ENCODE measurements around the gene HOXD9. TPM values are rescaled to one million over a fixed set of nuclear protein-coding genes. Genes with fewer than 3 reads are reported as not detected.

HOXD9 gene
- total and polyA plus RNA-seq, 2 of the 8 experiments (the other 6 are each of a cell fraction or from before 2014, with no cell fraction given), result not detected

DNA sequence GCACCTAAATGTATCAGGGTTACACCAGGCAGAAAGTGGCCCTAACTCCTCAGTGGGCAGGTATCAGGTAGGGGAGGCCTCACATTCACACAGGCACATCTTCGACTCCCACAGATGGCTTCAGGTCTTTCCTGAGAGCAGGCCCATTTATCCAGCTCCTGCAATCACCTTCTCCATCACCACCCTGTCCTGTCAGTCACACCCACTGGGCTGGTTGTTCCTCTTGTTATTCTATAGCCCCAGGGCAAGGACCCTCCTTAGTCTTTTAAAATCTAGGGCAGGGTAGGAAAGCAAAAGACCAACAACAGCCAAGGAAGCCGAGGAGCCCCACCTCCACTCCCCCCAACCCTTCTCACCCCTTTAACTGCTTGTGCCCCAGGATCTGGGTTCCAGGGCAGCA lies 19.8 kb downstream of the HOXD9 start:
- H4K91ac ChIP-seq (replicated peaks; ENCODE audit: insufficient read length, low read length), result no peak overlapping the region
- ChIA-PET POLR2A (ENCODE audit: partially characterized antibody) (no interaction called here), CTCF (ENCODE audit: partially characterized antibody) (interaction anchor here (0.6 to 10.0 kb wide), 8 partner anchors 11 to 979 kb away, joined by 3 to 119 read pairs (median 10); partner anchors contain the start of gene HOXD8)
- no peak for TF ChIP-seq CHD2 (IDR thresholded peaks at IDR 0.05; ENCODE audit: low read length)
- no peak for TF ChIP-seq TBP (IDR thresholded peaks at IDR 0.05; ENCODE audit: low read depth, low read length)

More for the DNA sequence above, 19.8 kb downstream of the HOXD9 start:
- Histone ChIP-seq H3K56ac (replicated peaks; ENCODE audit: insufficient read length, low read depth, low read length) (no peak overlapping the region), H3K79me2 (ENCODE audit: control insufficient read depth in 1 of 2, insufficient read depth in 2 of 2, low read length in 2 of 2) (no peaks in the 10 kb centered on the region), H4K20me1 (replicated peaks in 1 of 2; ENCODE audit: control insufficient read depth in 1 of 2, insufficient read depth in 2 of 2, low read length in 2 of 2) (peaks cover 9 to 15% of the 10 kb centered on the region in 2 experiments), H3K79me1 (ENCODE audit: low read depth, low read length) (no peaks in the 10 kb centered on the region), H3K4ac (replicated peaks; ENCODE audit: insufficient read length, low read depth, low read length) (no peak overlapping the region), H3K36me3 (ENCODE audit: control insufficient read depth in 2 of 4, insufficient read depth in 4 of 4, low read length in 3 of 4) (peaks cover 0 to 2% (median 0%) of the 10 kb centered on the region in 4 experiments; a peak in 1 of 8 replicates), H3K4me3 (ENCODE audit: extremely low read depth in 1 of 4, insufficient read depth in 2 of 4, low read depth in 3 of 4, low read length in 4 of 4) (no peak overlapping the region), H2BK12ac (ENCODE audit: low read depth, low read length) (no peak overlapping the region), H2AFZ (ENCODE audit: low read length) (no peak overlapping the region), H3K4me2 (ENCODE audit: insufficient read depth in 1 of 2, low read depth in 2 of 2, low read length in 2 of 2) (no peak overlapping the region), H3K9me3 (ENCODE audit: insufficient read depth in 2 of 2, low read depth in 1 of 2, low read length in 1 of 2) (no peaks in the 10 kb centered on the region; a peak in 1 of 4 replicates), H3K4me1 (replicated peaks in 1 of 4; ENCODE audit: control insufficient read depth in 3 of 4, insufficient read depth in 4 of 4, low read length in 3 of 4) (peaks cover 0 to 4% (median 2%) of the 10 kb centered on the region in 4 experiments; a peak in 4 of 7 replicates), H3K27me3 (replicated peaks in 1 of 4; ENCODE audit: control insufficient read depth in 3 of 4, extremely low read depth in 1 of 4, insufficient read depth in 3 of 4, low read length in 3 of 4) (peaks cover 84 to 100% (median 96%) of the 10 kb centered on the region in 4 experiments), H4K5ac (ENCODE audit: insufficient read length, low read depth, low read length) (no peak overlapping the region), H2BK15ac (ENCODE audit: low read length) (no peak overlapping the region), H2AK5ac (ENCODE audit: low read depth, low read length) (no peak overlapping the region), H3K23ac (ENCODE audit: insufficient read length) (no peak overlapping the region), H3K14ac (ENCODE audit: insufficient read length) (no peak overlapping the region), H3K18ac (ENCODE audit: extremely low read depth, low read length) (no peak overlapping the region), H3K23me2 (ENCODE audit: low read depth, low read length) (no peaks in the 10 kb centered on the region), H2BK20ac (ENCODE audit: low read length) (no peak overlapping the region), H3K27ac (ENCODE audit: low read depth, low read length) (no peak overlapping the region), H3K9ac (replicated peaks in 1 of 4; ENCODE audit: extremely low read depth in 1 of 4, low read depth in 3 of 4, low read length in 3 of 4) (no peak overlapping the region), H4K8ac (ENCODE audit: extremely low read depth, insufficient read depth, low read length) (no peak overlapping the region), H2BK5ac (ENCODE audit: low read depth, low read length) (no peak overlapping the region), H2BK120ac (replicated peaks; ENCODE audit: low read depth, low read length) (no peak overlapping the region)
- no peak for DNase-seq (ENCODE audit: low read depth in 1 of 2, low spot score in 2 of 2)
- 90% methylated on average over 2 of the region's 2 CpGs; no CpG with 5 or more reads in 1 of the 2 experiments for WGBS, 2 experiments (ENCODE audit: extremely low coverage in 1 of 2, insufficient coverage in 1 of 2, insufficient read length in 1 of 2, insufficient replicate concordance in 2 of 2, low coverage in 1 of 2, low lambda C conversion rate in 2 of 2, missing lambda C conversion rate in 1 of 2)
- FAIRE-seq, result no peak
